HG03520 (cell line): ENCODE results near the gene GJB1.

Source experiments
- ATAC-seq: cut with Tn5 transposase; IDR thresholded peaks from one replicate; pipeline ENCODE4 v1.9.1; 2021; ENCODE audit warnings: mild to moderate bottlenecking, moderate library complexity; ENCODE audit not compliant: unreplicated experiment

GJB1 gene

GRCh38 chrX:71214604-71215337, 8.3 kb upstream of the GJB1 start:
- ATAC-seq = no peak

- no peak for ATAC-seq
Measured at GRCh38 chrX:71215338-71215912, 7.6 kb upstream of the GJB1 start.

GRCh38 chrX:71216485-71216884, 6.5 kb upstream of the GJB1 start:
- no peak for ATAC-seq

GRCh38 chrX:71217298-71217697, 5.7 kb upstream of the GJB1 start:
- ATAC-seq = no peak

GRCh38 chrX:71221145-71221544, 1.9 kb upstream of the GJB1 start:
- ATAC-seq = no peak

- ATAC-seq = no peak
Measured at GRCh38 chrX:71224098-71224708, 1.2 kb downstream of the GJB1 start.

GRCh38 chrX:71225009-71225408, 2.0 kb downstream of the GJB1 start:
- ATAC-seq = no peak

GRCh38 chrX:71225676-71226075, 2.7 kb downstream of the GJB1 start:
- ATAC-seq = no peak

GRCh38 chrX:71227370-71228062, 4.5 kb downstream of the GJB1 start:
- ATAC-seq = no peak

- no peak for ATAC-seq
Measured at GRCh38 chrX:71228063-71228642, 5.1 kb downstream of the GJB1 start.

- ATAC-seq = no peak
Measured at GRCh38 chrX:71235482-71235881, 12.5 kb downstream of the GJB1 start.

GRCh38 chrX:71236836-71237235, 13.8 kb downstream of the GJB1 start:
- no peak for ATAC-seq

- ATAC-seq = no peak
Measured at GRCh38 chrX:71239781-71240180, 16.8 kb downstream of the GJB1 start.

GRCh38 chrX:71241301-71241700, 18.3 kb downstream of the GJB1 start:
- no peak for ATAC-seq

- no peak for ATAC-seq
Measured at GRCh38 chrX:71244359-71245128, 21.5 kb downstream of the GJB1 start.

- ATAC-seq = no peak
Measured at GRCh38 chrX:71245159-71245558, 22.1 kb downstream of the GJB1 start.

GRCh38 chrX:71250841-71251240, 27.8 kb downstream of the GJB1 start:
- no peak for ATAC-seq

- ATAC-seq = no peak
Measured at GRCh38 chrX:71251466-71251973, 28.5 kb downstream of the GJB1 start.

- ATAC-seq = no peak
Measured at GRCh38 chrX:71252221-71252620, 29.2 kb downstream of the GJB1 start.
